Measurements from ENCODE around the gene ARID1B.

DNA sequence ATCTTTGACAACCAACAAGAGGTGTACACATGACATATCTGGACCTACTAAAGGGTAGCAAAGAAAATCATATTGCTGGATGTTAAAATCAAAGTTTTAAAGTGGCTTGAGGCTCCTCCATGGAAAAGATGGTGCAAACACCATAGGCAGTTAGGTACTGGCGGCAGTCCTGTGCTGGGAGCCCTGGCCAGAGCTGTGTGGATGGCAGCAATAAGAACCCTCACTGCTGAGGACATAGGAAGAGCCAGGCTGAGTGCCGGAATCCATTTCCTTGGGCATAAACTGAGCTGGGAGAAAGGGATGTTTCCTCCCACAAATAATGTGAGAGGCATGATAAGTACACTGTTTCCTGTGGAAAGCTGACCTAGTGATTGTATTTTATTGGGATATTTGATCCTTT is 89.9 kb downstream of the ARID1B start:
- TF ChIP-seq EZH2 (IDR thresholded peaks at IDR 0.05), result no peak
- TF ChIP-seq, protein P1, sequence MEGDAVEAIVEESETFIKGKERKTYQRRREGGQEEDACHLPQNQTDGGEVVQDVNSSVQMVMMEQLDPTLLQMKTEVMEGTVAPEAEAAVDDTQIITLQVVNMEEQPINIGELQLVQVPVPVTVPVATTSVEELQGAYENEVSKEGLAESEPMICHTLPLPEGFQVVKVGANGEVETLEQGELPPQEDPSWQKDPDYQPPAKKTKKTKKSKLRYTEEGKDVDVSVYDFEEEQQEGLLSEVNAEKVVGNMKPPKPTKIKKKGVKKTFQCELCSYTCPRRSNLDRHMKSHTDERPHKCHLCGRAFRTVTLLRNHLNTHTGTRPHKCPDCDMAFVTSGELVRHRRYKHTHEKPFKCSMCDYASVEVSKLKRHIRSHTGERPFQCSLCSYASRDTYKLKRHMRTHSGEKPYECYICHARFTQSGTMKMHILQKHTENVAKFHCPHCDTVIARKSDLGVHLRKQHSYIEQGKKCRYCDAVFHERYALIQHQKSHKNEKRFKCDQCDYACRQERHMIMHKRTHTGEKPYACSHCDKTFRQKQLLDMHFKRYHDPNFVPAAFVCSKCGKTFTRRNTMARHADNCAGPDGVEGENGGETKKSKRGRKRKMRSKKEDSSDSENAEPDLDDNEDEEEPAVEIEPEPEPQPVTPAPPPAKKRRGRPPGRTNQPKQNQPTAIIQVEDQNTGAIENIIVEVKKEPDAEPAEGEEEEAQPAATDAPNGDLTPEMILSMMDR (IDR thresholded peaks at IDR 0.05), result no peak

Data from neural progenitor cell (in vitro differentiated cells).